Measurements from ENCODE around the gene TMEM255B. TPM values are rescaled to one million over a fixed set of nuclear protein-coding genes. Genes with fewer than 3 reads are reported as not detected.
A peak's percentile ranks its signal among the peaks of the same experiment; 100 is the strongest.

TMEM255B gene
- total and polyA plus RNA-seq, 4 experiments from 2014 or later, result 0.07 to 1.00 (median 0.90) TPM; not detected in 1

- intact Hi-C loops (cut with micrococcal nuclease), result no loop called here
- Mint-ChIP-seq H3K36me3 (no peaks in the 10 kb centered on the region), H3K27ac (no peak overlapping the region), H3K4me3 (peak overlapping the region in 1 of 8 donors; percentile 33), H3K4me1 (peaks cover 8 to 18% (median 11%) of the 10 kb centered on the region in 4 donors), H3K9me3 (peaks cover 0 to 2% (median 0%) of the 10 kb centered on the region in 8 donors), H3K27me3 (peaks cover 0 to 3% of the 10 kb centered on the region in 2 donors)
- ChIA-PET CTCF (ENCODE audit: partially characterized antibody) (no interaction called here), POLR2A (ENCODE audit: partially characterized antibody) (interaction anchor here (2.2 kb wide), 1 partner anchor 7 kb away, joined by 13 read pairs; no protein-coding TSS in a partner anchor)
- no peaks in the 10 kb centered on the region for H3K9me3 ChIP-seq (ENCODE audit: control insufficient read depth in 1 of 2, low read length in 2 of 2)
- H3K27me3 ChIP-seq (ENCODE audit: insufficient read depth, low read length), result no peaks in the 10 kb centered on the region
- H3K4me1 ChIP-seq (ENCODE audit: insufficient read depth, low read length), result peaks cover 14% of the 10 kb centered on the region
- H3K4me3 ChIP-seq (ENCODE audit: low read length in 2 of 2), result no peak overlapping the region
- H3K27ac ChIP-seq (ENCODE audit: low read depth, low read length), result no peak overlapping the region
- DNase-seq, result no peak
- H3K36me3 ChIP-seq (ENCODE audit: insufficient read depth, low read length), result no peaks in the 10 kb centered on the region
These were observed 94.7 kb downstream of the TMEM255B start for GRCh38 chr13:113853518-113854237.

- H3K27me3 Mint-ChIP-seq, result peaks cover 0 to 3% of the 10 kb centered on the region in 2 donors
- DNase-seq, result no peak
- ChIA-PET POLR2A (ENCODE audit: partially characterized antibody) (interaction anchor here (2.2 kb wide), 1 partner anchor 8 kb away, joined by 13 read pairs; no protein-coding TSS in a partner anchor), CTCF (ENCODE audit: partially characterized antibody) (no interaction called here)
- peaks cover 0 to 2% (median 0%) of the 10 kb centered on the region in 8 donors for H3K9me3 Mint-ChIP-seq
- no peaks in the 10 kb centered on the region for H3K27me3 ChIP-seq (ENCODE audit: insufficient read depth, low read length)
- peak overlapping the region in 5 of 8 donors; percentile 11 to 65 (median 33) for H3K4me3 Mint-ChIP-seq
- no peaks in the 10 kb centered on the region for H3K36me3 Mint-ChIP-seq
- H3K27ac ChIP-seq (ENCODE audit: low read depth, low read length), result no peak overlapping the region
- H3K36me3 ChIP-seq (ENCODE audit: insufficient read depth, low read length), result no peaks in the 10 kb centered on the region
- no peak overlapping the region for H3K4me3 ChIP-seq (ENCODE audit: low read length in 2 of 2)
- intact Hi-C loops (cut with micrococcal nuclease), result no loop called here
- H3K4me1 Mint-ChIP-seq, result peaks cover 8 to 18% (median 13%) of the 10 kb centered on the region in 4 donors
- H3K27ac Mint-ChIP-seq, result peak overlapping the region in 1 of 7 donors; percentile 19
- peaks cover 14% of the 10 kb centered on the region for H3K4me1 ChIP-seq (ENCODE audit: insufficient read depth, low read length)
- no peaks in the 10 kb centered on the region for H3K9me3 ChIP-seq (ENCODE audit: control insufficient read depth in 1 of 2, low read length in 2 of 2)
These were observed 95.4 kb downstream of the TMEM255B start for GRCh38 chr13:113854238-113855011.

GRCh38 chr13:113855012-113855921, 96.2 kb downstream of the TMEM255B start:
- peaks cover 8 to 19% (median 13%) of the 10 kb centered on the region in 4 donors for H3K4me1 Mint-ChIP-seq
- no peak for DNase-seq
- POLR2A ChIA-PET (ENCODE audit: partially characterized antibody), result interaction anchor here (2.2 kb wide), 1 partner anchor 9 kb away, joined by 13 read pairs; no protein-coding TSS in a partner anchor
- CTCF ChIA-PET (ENCODE audit: partially characterized antibody), result no interaction called here
- Histone ChIP-seq H3K36me3 (ENCODE audit: insufficient read depth, low read length) (no peaks in the 10 kb centered on the region), H3K4me1 (ENCODE audit: insufficient read depth, low read length) (peaks cover 14% of the 10 kb centered on the region), H3K4me3 (ENCODE audit: low read length in 2 of 2) (no peak overlapping the region), H3K27me3 (ENCODE audit: insufficient read depth, low read length) (no peaks in the 10 kb centered on the region), H3K27ac (ENCODE audit: low read depth, low read length) (no peak overlapping the region), H3K9me3 (ENCODE audit: control insufficient read depth in 1 of 2, low read length in 2 of 2) (no peaks in the 10 kb centered on the region)
- H3K36me3 Mint-ChIP-seq, result no peaks in the 10 kb centered on the region
- H3K27ac Mint-ChIP-seq, result no peak overlapping the region
- H3K9me3 Mint-ChIP-seq, result peaks cover 0 to 2% (median 0%) of the 10 kb centered on the region in 8 donors
- intact Hi-C loops (cut with micrococcal nuclease), result no loop called here
- H3K27me3 Mint-ChIP-seq, result peaks cover 0 to 3% of the 10 kb centered on the region in 2 donors
- H3K4me3 Mint-ChIP-seq, result peak overlapping the region in 2 of 8 donors; percentile 11 to 65

GRCh38 chr13:113855931-113856715, 97.1 kb downstream of the TMEM255B start:
- intact Hi-C loops (cut with micrococcal nuclease), result no loop called here
- Histone ChIP-seq H3K4me3 (ENCODE audit: low read length in 2 of 2) (no peak overlapping the region), H3K27me3 (ENCODE audit: insufficient read depth, low read length) (no peaks in the 10 kb centered on the region), H3K4me1 (ENCODE audit: insufficient read depth, low read length) (peaks cover 14% of the 10 kb centered on the region), H3K36me3 (ENCODE audit: insufficient read depth, low read length) (no peaks in the 10 kb centered on the region), H3K27ac (ENCODE audit: low read depth, low read length) (no peak overlapping the region), H3K9me3 (ENCODE audit: control insufficient read depth in 1 of 2, low read length in 2 of 2) (no peaks in the 10 kb centered on the region)
- Mint-ChIP-seq H3K36me3 (no peaks in the 10 kb centered on the region), H3K9me3 (peaks cover 0 to 2% (median 0%) of the 10 kb centered on the region in 8 donors), H3K27me3 (peaks cover 0 to 3% of the 10 kb centered on the region in 2 donors), H3K4me3 (no peak overlapping the region), H3K27ac (no peak overlapping the region), H3K4me1 (peaks cover 8 to 19% (median 13%) of the 10 kb centered on the region in 4 donors)
- POLR2A ChIA-PET (ENCODE audit: partially characterized antibody), result interaction anchor here (2.2 kb wide), 1 partner anchor 10 kb away, joined by 13 read pairs; no protein-coding TSS in a partner anchor
- CTCF ChIA-PET (ENCODE audit: partially characterized antibody), result interaction anchor here (1.4 kb wide), 1 partner anchor 16 kb away, joined by 3 read pairs; no protein-coding TSS in a partner anchor
- no peak for DNase-seq

GRCh38 chr13:113856716-113857065, 97.7 kb downstream of the TMEM255B start:
- Histone ChIP-seq H3K4me3 (ENCODE audit: low read length in 2 of 2) (no peak overlapping the region), H3K4me1 (ENCODE audit: insufficient read depth, low read length) (peaks cover 14% of the 10 kb centered on the region), H3K9me3 (ENCODE audit: control insufficient read depth in 1 of 2, low read length in 2 of 2) (no peaks in the 10 kb centered on the region), H3K27ac (ENCODE audit: low read depth, low read length) (no peak overlapping the region), H3K27me3 (ENCODE audit: insufficient read depth, low read length) (no peaks in the 10 kb centered on the region), H3K36me3 (ENCODE audit: insufficient read depth, low read length) (no peaks in the 10 kb centered on the region)
- ChIA-PET POLR2A (ENCODE audit: partially characterized antibody) (no interaction called here), CTCF (ENCODE audit: partially characterized antibody) (interaction anchor here (1.4 kb wide), 1 partner anchor 16 kb away, joined by 3 read pairs; no protein-coding TSS in a partner anchor)
- intact Hi-C loops (cut with micrococcal nuclease), result no loop called here
- H3K4me1 Mint-ChIP-seq, result peaks cover 8 to 19% (median 13%) of the 10 kb centered on the region in 4 donors
- peaks cover 0 to 2% (median 0%) of the 10 kb centered on the region in 8 donors for H3K9me3 Mint-ChIP-seq
- peak overlapping the region in 1 of 7 donors; percentile 25 for H3K27ac Mint-ChIP-seq
- H3K27me3 Mint-ChIP-seq, result peaks cover 0 to 8% of the 10 kb centered on the region in 2 donors
- DNase-seq, result no peak
- H3K4me3 Mint-ChIP-seq, result no peak overlapping the region
- no peaks in the 10 kb centered on the region for H3K36me3 Mint-ChIP-seq

GRCh38 chr13:113857531-113858195, 98.6 kb downstream of the TMEM255B start:
- no peaks in the 10 kb centered on the region for H3K9me3 ChIP-seq (ENCODE audit: control insufficient read depth in 1 of 2, low read length in 2 of 2)
- Mint-ChIP-seq H3K36me3 (no peaks in the 10 kb centered on the region), H3K4me1 (peaks cover 9 to 22% (median 16%) of the 10 kb centered on the region in 4 donors), H3K9me3 (peaks cover 0 to 2% (median 0%) of the 10 kb centered on the region in 8 donors), H3K27ac (no peak overlapping the region), H3K4me3 (no peak overlapping the region), H3K27me3 (peaks cover 4 to 14% of the 10 kb centered on the region in 2 donors)
- ChIA-PET CTCF (ENCODE audit: partially characterized antibody) (interaction anchor here (1.4 kb wide), 1 partner anchor 17 kb away, joined by 3 read pairs; no protein-coding TSS in a partner anchor), POLR2A (ENCODE audit: partially characterized antibody) (no interaction called here)
- H3K36me3 ChIP-seq (ENCODE audit: insufficient read depth, low read length), result no peaks in the 10 kb centered on the region
- no peak overlapping the region for H3K27ac ChIP-seq (ENCODE audit: low read depth, low read length)
- H3K4me3 ChIP-seq (ENCODE audit: low read length in 2 of 2), result no peak overlapping the region
- H3K27me3 ChIP-seq (ENCODE audit: insufficient read depth, low read length), result peaks cover 3% of the 10 kb centered on the region
- intact Hi-C loops (cut with micrococcal nuclease), result no loop called here
- H3K4me1 ChIP-seq (ENCODE audit: insufficient read depth, low read length), result peaks cover 15% of the 10 kb centered on the region
- DNase-seq, result no peak

Measured in CD4-positive, alpha-beta memory T cell (primary cell).